Effector CD8-positive, alpha-beta T cell (primary cell): ENCODE results near the gene RAB31.

Experiments
- DNase-seq: peaks from one replicate; lab custom pipeline; 2025; lab: John Stamatoyannopoulos, UW

RAB31 gene

DNA sequence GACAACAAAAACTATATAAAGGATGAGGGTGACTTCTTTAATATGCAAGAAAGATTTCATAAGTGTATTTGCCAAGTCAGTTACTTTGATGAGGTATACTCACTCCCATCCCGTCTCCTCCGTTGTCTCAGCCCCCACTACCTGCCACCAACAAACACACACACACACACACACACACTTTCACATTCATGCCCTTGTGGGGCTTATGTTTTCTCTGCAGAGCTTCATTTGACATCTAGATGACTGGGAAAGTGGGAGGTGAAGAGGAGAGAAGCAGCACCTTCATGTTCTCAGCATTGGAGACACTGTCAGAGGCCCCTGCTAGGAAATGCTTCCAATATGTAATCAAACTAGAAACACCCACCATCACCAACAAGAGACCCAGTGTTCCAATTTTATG, 155.2 kb downstream of the RAB31 start:
- DNase-seq, result no peak

DNA sequence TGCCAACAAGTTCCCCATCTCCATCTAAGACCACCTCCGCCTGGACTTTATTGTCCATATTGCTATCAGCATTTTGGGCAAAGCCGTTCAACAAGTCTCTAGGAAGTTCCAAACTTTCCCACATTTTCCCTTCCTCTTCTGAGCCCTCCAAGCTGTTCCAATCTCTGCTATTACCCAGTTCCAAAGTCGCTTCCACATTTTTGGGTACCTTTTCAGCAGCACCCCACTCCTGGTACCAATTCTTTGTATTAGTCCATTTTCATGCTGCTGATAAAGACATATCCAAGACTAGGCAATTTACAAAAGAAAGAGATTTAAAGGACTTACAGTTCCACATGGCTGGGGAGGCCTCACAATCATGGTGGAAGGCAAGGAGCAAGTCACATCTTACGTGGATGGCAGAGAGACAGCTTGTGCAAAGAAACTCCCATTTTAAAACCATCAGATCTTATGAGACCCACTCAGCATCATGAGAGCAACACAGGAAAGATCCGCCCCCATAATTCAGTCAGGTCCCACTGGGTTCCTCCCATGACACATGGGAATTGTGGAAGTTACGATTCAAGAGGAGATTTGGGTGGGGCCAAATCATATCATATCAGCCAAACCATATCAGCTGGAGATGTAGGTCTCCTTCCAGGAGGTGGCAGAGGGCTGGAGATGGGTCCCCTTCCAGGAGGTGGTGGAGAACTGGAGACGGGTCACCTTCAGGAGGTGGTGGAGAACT, 157.8 kb downstream of the RAB31 start:
- DNase-seq, result no peak

DNA sequence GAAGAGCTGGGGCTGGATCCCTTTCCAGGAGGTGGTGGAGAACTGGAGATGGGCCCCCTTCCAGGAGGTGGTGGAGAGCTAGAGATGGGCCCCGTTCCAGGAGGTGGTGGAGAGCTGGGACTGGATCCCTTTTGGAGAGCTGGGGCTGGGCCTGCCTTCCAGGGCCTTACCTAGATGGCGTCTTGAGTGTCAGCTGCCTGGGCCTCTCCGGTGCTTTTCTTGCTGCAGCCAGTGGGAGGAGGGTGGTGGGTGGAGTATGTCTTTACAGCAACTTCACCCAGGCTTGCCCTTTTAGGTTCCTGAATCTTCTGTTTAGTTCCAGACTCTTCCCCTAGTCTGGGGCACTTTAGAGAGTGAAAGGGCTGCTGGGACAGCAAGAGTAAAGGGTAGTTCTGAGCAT, 158.5 kb downstream of the RAB31 start:
- DNase-seq, result no peak

DNA sequence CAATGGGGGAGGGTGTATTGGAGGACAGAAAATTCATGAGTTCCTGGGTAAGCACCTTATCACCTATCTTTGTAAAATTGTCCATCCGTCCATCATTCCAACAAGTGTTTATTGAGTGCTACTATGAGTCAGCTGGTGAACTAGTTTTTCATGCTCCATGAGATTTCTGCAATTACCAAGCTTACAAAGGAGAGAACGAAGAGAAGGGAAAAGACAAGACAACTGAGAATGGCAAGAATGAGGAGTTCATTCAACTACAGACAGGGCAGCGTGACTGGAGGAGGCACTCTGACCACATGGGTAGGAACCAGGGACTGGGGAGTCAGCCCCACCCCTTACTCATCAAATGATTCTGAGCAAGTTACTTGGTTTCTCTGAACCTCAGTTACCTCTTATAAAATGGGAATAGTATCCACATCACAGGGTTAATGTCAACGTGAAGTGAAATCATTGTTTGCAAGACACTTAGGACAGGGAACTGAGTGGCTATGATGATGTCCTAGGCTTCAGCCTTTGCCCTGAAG, 159.0 kb downstream of the RAB31 start:
- DNase-seq, result no peak

DNA sequence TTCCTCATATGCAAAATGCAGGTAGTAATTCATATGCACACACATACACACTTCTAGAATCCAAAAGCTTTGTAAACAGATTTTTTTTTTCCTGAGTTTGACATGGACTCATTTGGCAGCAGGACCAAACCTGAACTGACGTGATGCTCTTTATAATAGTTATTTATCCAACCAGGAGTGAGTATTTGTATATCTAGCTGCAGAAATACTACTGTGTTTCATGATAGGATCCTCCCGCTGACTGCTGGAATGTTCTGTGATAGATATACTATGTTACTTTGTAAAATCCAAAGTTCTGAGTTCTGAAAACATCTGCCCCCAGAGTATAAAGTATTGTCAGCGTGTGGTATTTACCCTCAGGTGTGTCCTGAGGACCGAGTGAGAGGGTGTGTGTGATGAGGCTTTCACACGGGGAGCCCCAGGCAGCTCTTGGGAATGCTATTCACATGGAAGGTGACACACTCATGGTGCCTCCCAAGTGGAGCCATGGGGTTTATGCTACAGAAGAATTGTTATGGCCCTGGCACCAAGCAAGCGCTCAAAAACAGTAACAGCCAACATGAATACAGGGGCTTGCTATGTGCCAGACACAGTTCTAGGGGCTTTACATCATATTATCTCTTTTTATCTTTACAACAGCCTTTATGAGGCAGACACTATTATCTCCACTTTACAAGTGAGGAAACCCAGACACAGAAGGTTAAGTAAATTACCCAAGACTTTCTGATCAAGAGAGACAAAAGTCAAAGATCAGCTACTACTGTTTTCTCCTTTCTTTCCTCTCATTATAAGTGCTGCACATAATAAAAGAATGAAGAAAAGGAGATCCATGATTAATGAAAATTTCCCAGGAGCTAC, 161.0 kb downstream of the RAB31 start:
- no peak for DNase-seq

DNA sequence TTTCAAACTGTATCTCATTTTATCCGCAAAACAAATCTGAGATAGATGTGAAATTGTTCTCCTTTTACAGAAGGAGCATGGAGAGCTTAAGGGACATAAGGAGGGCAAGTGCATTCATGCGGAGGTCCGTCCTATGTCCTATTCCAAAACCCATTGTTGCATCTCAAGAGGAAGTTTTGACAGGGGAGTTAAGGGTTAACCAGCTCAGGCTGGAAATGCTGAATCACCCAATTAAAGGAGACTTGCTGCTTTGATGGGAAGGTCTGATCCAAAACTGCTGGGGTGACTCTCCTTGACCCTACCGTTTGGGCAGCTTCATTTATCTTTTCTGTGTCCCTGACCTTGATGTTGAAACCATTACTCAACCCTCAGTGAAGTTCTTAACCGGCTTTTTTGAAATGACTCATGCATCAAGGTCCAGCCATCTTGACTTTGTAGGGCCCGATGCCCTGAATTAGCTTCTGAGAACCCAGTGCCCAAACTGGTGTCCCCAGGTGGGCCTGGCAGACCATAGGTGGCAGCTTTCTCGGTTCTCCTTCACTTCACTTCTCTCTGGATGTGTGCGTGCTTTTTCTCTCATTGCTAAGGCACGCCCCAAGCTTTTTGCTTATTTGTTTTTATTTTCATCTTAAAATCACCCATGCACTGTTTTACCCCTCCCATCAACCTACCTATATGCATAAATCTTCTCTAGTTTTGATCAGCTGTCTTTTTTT, 161.8 kb downstream of the RAB31 start:
- DNase-seq, result no peak

DNA sequence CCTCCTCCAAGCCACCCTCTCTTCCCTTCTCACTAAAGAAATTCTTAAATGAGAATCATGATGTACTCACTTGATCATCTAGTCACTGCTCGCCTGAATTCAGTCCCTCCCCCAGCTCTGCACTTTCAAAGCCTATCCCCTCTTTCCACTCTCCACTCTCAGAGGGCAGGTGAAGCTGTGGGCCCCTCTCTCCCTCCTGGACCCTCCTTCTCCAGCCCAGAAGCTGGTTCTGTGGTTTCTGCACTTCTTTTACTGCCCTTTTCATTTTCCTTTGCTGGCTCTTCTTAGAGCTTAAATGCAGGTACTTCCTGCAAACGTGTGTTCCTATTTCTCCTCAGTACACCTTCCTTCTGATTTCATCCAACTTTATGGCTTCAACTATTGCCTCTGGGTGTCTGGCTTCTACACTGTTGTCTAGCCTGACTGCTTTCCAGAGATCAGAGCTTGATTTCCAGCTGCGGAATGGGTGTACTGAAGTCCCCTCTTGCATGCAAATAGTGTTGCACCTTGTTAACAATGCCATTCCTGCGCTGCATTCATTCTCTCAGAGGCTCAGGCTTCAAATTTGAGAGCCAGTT, 162.4 kb downstream of the RAB31 start:
- DNase-seq, result no peak

DNA sequence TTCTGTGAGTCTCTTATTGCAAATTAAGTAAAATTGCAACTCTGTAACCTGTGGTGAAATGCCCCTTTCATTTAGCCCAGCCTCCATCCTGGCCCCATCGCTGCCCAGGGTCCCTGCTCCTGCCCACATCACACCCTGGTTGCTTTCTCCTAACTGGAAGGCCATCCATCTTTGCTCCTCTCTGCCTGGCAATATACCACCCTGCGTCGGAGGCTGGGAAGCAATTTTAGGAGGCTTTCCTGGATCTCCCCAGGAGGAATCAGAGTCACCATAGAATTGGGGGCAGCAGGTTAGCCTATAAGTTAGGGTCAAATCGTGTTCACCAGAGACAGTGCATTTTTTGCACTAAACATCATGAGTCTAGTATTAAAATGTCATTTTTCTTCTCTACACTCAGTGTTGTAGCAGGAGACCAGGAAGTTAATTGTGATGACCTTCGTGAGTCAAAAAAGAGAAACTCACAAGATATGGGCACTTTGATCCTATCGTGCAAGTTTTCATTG, 163.2 kb downstream of the RAB31 start:
- no peak for DNase-seq

DNA sequence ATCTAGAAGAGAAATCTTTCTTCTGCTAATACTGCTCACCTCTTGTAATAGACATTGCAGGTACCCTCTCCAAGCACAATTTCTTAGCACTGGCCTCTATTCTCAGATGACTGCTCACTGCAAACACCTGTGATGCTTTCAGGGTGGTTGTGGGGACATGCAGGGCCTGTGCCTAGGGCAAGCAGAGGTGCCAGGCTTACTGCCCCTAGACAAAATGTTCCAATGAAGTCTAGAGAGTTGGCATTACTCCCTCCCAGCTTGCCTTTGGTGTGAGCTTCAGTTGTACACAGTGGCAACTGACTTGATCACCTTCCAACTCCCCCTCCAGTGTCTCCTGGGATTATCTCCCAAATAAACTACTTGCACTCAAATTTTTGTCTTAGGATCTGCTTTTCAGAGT, 164.7 kb downstream of the RAB31 start:
- DNase-seq, result no peak

DNA sequence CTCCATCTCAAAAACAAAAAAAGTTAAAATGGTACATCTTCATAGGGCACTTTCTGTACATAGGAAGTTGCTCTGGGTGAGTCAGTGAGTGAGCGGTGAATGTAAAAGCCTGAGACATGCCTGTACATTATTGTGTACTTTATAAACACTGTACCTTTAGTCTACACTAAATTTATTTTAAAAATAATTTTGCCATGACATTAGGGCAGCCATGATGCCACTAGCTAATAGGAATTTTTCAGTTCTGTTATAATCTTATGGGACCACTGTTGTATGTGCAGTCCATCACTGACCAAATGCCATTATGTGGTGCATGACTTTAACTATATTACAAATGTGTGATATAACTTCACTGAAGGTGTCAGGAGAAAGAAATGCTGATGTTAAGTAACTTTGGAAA, 166.6 kb downstream of the RAB31 start:
- DNase-seq, result no peak

DNA sequence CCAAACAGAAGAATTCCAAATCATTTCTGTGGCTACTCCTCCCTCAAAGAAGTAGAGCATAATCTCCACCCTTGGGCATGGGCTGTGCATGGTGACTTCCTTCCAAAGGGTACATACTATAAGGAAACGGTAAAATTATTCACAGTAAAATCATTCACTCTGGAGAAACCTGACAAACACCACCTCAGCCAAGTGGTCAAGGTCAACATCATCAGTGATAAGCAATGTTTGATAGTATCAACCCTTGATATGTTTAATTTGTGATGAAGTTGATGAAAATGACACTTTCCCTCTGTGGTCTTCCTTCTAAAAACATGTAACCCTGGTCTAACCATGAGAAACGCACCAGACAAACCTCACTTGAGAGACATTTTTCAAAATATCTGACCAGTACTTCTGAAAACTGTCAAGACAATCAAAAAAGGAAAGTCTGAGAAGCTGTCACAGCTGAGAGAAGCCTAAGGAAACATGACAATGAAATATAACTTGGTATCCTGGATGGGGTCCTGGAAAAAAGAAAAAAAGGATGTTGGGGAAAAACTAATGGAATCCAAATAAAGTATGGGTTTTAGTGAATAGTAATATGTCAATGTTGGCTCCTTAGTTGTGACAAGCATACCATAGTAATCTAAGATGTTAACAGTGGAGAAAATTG, 168.2 kb downstream of the RAB31 start:
- no peak for DNase-seq

DNA sequence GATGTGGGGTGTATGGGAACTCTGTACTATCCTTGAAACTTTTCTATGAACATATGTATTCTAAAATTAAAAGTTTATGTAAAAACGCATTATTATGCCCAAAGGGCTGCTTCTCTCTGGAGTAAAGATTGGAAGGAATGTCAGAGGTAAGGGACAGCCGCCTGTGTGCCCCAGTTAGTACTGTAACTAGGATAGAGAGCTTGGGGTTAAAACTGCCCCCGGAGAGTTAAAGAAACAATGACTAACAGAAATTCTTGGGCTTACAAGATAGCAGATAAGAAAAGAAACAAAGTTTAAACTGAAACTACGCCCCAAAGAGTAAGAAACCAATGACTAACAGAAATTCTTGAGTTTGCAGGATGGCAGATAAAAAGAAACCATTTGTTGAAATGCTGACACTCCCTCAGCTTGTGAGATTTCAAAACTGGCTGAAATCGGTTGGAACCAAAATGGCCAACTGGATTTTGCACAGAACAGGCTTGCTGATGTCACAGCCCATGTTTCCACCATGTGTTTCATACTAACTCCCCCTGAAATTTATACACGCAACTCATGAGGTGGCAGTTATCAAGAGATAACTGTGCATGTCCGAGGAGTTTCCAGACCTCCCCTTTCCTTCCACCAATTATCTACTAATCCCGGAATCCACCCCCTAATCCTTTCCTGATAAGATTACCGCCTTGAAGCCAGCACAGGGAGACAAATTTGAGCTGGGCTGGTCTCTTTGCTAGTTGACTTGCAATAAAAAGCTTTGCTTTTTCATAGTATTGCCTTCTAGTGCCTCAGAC, 169.0 kb downstream of the RAB31 start:
- no peak for DNase-seq

DNA sequence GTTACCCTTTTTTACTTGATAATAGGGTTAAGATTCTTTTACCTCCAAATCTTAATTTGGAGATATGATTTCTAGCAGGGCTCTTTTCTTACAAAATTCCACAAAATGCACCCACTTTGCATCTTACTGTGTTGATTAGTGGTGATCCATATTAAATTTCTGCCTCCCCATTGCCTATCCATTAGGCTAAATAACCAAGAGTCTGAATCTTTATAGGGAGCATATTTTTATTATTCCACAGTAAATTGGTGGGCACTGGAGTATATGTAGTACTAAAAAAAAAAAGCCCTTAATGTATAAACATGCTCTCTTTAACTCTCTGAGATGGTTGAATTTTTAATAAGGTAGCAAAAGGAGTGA, 169.5 kb downstream of the RAB31 start:
- DNase-seq, result no peak

DNA sequence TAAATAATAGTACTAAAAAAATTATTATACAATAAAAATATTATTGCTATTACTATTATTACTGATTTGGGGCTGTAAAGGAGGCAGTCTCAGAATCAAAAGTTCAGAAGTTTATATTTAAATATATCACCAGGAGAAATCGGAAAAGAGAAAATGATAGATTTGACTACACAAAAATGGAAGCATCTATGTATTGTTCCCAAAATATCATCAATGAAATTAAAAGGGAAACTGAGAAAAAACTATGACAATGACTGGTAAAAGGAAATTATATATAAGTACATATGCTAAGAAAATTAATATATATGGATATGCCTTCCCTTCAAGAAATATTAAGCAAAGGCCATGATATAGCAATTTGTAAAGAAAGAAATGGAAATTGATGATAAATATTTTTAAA, 170.0 kb downstream of the RAB31 start:
- no peak for DNase-seq

DNA sequence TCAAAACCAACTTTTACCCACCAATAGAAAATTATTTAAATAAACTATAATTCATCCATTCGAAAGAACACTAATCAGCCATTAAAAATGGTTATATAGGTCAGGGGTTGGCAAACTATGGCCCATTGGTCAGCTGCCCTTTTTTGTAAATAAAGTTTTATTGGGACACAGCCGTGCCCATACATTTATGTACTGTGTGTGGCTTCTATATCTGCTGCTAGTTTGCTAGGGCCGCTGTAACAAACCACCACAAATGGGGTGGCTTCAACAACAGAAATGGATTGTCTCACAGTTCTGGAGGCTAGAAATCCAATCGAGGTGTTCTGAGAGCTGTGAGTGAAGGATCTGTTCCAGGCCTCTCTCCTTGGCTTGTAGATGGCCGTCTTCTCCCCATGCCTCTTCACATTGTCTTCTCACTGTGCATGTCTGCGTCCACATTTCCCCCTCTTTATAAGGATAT, 170.7 kb downstream of the RAB31 start:
- DNase-seq, result no peak

DNA sequence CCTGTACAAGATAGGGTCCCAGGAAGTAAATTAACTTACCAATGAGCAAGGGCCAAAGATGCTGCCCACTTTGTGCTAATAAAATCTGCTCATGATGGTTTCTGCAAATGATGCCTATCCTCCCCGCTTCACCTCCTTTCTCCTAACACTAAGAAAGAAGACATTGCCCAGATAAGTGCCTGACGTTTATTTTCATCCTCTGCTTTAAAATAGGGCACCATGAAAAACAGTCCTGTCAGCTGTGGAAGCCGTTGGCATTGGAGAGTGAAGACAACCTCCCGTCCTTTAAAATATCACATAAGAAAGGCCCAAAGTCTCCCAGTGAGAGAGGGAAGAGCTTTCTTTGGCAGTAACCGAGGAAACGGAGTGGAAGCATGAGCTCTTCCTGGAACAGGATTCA, 176.0 kb downstream of the RAB31 start:
- no peak for DNase-seq

DNA sequence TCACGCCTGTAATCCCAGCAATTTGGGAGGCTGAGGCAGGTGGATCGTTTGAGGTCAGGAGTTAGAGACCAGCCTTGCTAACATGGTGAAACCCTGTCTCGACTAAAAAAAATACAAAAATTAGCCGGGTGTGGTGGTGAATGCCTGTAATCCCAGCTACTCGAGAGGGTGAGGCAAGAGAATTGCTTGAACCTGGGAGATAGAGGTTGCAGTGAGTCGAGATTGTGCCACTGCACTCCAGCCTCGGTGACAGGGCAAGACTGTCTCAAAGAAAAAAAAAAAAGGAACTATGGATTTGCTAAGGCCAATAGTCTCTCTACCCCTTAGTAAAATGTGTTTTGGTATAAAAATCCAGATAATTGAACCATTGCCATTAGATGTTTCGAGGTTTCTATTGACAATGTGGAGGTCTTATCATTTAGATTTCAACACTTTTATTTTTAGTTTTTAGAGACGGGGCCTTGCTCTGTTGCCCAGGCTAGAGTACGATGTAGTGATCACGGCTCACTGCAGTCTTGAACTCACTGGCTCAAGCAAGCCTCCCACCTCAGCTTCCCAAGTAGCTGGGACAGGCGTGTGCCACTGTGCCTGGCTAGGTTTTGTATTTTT, 176.5 kb downstream of the RAB31 start:
- no peak for DNase-seq

DNA sequence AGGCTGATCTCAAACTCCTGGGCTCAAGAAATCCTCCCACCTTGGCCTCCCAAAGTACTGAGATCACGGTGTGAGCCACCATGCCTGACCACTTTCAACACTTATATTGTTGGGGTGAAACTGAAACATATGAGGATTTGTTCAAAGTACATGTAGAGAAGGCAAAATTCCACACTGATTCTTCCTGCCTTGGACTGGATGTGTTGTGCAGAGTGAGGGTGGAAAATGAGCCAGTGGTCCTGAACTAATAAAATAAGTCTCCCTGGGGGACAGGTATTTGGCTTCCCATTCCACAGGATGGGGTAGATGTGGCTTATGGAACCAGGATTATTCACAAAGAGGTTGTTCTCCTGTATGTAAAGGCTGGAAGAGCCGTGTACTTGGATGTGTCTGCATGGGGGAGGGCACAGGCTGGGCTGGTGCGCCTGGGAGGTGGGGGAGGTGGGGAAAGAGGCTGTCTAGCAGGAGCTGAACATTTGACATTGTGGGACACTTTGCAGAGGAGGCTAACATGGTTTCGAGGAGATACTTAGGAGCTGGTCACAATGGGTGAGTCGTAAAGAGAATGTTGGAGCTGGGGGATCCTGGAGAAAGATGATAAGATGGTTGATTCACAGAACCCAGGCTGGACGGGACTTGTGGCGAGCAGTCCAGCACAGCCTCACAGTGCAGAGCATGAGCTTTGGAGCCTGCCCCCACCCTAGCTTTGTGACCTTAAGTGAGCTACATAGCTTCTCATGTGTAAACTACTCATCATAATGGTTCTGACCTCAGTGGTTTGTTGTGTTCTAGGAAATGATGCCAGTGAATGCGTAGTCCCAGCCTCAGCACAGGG, 177.3 kb downstream of the RAB31 start, which contains the start of gene TXNDC2:
TXNDC2 (plus strand) TSS at position 804 of the 835 bp plus-strand sequence. CDS start 708 bp downstream, outside the sequence.
- DNase-seq, result no peak

DNA sequence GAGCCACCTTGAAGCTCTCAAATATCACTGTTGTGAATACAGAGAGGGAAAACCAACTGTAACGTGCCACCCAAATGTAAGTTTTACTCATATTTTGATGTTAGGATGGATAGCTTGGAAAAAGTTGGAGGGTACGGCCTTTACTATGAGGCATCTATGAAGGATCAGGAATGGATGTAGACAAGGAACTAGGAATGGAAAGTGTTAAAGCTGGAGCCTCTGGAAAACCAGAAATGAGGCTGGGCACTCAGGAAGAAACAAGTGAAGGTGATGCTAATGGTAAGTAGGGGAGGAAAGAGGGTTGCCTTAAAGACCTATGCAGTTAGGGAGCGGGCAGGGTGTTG, 177.9 kb downstream of the RAB31 start:
- DNase-seq, result no peak
